ENCODE results near the gene SLC22A7.

SLC22A7 gene

DNA sequence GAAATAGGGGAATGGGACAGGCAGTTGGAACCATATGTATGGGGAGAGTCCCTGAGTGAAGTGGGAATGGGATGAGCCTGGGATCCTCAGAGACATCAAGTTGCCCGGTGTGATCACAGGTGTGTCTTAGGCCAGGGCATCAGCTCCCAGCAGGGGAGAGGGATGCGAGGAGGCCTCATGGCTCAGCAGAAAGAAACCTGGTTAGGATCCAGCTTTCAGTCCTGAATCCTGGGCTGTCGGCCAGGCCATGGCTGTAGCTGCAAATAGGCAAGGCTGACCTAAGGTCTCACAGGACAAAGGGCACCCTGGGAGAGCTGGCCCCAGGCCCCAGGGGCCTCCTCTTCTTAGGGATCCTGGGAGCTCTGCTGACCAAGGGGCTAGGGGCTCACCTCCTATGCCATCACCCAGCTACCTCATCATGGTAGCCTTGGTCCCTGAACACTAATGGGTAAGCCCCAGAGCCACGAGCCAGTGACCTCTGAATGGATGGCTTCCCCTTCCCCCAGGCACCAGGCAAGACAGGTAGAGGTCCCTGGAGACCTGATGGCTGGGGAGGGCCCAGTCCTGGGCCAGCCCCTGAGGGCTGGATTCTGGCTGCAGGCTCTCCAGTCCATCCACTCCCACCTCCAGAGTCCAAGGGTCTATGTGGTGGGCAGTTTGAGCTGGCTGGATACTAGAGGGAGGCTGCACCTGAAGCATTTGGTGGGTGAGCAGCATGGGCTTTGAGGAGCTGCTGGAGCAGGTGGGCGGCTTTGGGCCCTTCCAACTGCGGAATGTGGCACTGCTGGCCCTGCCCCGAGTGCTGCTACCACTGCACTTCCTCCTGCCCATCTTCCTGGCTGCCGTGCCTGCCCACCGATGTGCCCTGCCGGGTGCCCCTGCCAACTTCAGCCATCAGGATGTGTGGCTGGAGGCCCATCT lies at the start of gene SLC22A7:
TSS of gene SLC22A7 (plus strand) at position 617 of the 921 bp plus-strand sequence. CDS start at position 716, 99 bp downstream.
- TF ChIP-seq CTCF (IDR thresholded peaks at IDR 0.05), result no peak

DNA sequence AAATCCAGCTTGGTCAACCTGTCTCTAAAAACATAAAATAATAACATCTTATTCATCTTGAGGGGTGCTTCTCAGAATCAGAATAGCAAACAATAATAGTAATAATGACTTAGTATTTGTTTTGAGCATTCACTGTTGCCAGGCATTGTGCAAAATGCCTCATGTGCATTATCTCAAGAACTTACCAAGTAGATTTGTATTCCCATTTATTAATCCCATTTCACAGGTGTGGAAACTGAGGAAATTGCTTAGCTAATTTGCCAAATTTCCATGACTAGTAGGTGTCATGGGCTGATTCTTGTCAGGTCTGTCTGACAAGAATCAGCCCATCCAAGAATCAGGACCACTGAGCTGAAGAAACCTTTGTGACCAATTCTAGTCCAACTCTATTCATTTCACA lies 49.3 kb upstream of the SLC22A7 start:
- TF ChIP-seq CTCF (IDR thresholded peaks at IDR 0.05), result no peak

GRCh38 chr6:43250992-43251373 lies 47.1 kb upstream of the SLC22A7 start:
- TF ChIP-seq CTCF (IDR thresholded peaks at IDR 0.05), result no peak

- TF ChIP-seq CTCF (IDR thresholded peaks at IDR 0.05), result no peak
Observed at GRCh38 chr6:43253401-43253800, 44.7 kb upstream of the SLC22A7 start.

DNA sequence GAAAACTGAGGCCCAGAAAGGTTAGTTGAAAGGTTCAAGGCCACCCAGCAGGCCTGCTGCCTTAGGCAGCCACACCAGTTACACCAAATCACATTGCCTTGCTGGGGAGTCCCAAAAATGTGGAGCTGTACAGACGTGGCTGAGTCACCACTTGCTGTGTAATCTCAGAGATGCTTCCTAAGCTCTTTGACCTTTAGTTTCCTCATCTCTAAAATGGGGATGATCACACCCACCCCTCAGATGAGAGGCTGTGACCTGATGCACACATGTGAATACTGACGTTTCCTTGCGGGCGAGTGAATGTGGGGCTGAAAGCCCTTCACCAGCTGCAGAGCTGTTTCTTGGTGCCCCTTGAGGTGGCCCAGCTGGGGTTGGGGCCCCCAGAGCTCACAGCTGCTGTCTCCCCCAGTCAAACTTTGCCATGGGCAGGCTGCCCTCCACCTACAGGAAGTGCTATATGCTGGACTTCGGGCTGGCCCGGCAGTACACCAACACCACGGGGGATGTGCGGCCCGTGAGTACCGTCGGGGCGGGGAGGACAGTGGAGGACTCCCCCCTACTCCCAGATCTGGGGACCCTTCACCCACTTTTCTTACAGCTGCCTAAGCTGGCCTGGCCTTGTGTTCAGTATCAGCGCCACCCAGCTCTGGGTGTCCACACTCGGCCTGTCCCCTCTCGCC lies 43.8 kb upstream of the SLC22A7 start:
- TF ChIP-seq CTCF (IDR thresholded peaks at IDR 0.05), result no peak

DNA sequence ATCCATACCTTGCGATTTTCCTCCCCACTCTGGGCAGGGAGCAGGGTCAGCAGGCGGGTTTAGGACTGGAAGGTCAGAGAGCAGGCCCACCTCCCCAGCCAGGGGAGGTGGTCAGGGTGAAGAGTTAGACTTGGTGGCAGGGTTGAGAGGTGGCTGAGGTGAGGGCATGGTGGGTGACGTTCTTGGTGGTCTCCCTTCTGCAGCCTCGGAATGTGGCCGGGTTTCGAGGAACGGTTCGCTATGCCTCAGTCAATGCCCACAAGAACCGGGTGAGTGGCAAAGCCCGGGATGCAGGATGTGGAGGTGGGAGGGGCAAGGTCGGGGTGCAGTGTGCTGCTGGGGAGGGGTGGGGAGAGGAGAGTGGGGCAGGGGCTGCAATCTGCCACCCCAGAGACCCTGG lies 43.2 kb upstream of the SLC22A7 start:
- TF ChIP-seq CTCF (IDR thresholded peaks at IDR 0.05), result no peak

- TF ChIP-seq CTCF (IDR thresholded peaks at IDR 0.05), result no peak
Observed at GRCh38 chr6:43255408-43256054, 42.5 kb upstream of the SLC22A7 start.
